HK-2 (cell line): ENCODE results near the gene ISG20L2.

ENCODE experiments used
- DNase-seq: peaks from one replicate; pipeline ENCODE4 v3.0.0-alpha.2; 2018; ENCODE audit not compliant: unreplicated experiment

The ISG20L2 gene

GRCh38 chr1:156752843-156753482, 24.4 kb upstream of the ISG20L2 start:
- no peak for DNase-seq

- DNase-seq: peak; percentile 98
These were observed 23.4 kb upstream of the ISG20L2 start for GRCh38 chr1:156751757-156752481.

GRCh38 chr1:156751451-156751756, 22.8 kb upstream of the ISG20L2 start, which contains the start of gene HDGF:
Gene HDGF, minus strand, starts transcription at chr1:156751675. Its CDS starts 246 bp downstream, at chr1:156751429.
- DNase-seq: no peak

GRCh38 chr1:156750711-156751450, 22.3 kb upstream of the ISG20L2 start:
- DNase-seq: peak; percentile 44

- peak; percentile 48 for DNase-seq
These were observed 21.7 kb upstream of the ISG20L2 start for GRCh38 chr1:156750191-156750672.

- peak; percentile 35 for DNase-seq
These were observed 21.0 kb upstream of the ISG20L2 start for GRCh38 chr1:156749419-156750118.

GRCh38 chr1:156748670-156749418, 20.3 kb upstream of the ISG20L2 start:
- DNase-seq: peak; percentile 76

GRCh38 chr1:156747742-156748669, 19.4 kb upstream of the ISG20L2 start:
- DNase-seq: peak; percentile 24

GRCh38 chr1:156746728-156747631, 18.4 kb upstream of the ISG20L2 start:
- peak; percentile 97 for DNase-seq

GRCh38 chr1:156746406-156746727, 17.8 kb upstream of the ISG20L2 start:
- DNase-seq: no peak

GRCh38 chr1:156745881-156746280, 17.3 kb upstream of the ISG20L2 start:
- DNase-seq: no peak

- no peak for DNase-seq
These were observed 16.3 kb upstream of the ISG20L2 start for GRCh38 chr1:156744786-156745419.

- no peak for DNase-seq
These were observed 15.8 kb upstream of the ISG20L2 start for GRCh38 chr1:156744344-156744743.

- no peak for DNase-seq
These were observed 15.1 kb upstream of the ISG20L2 start for GRCh38 chr1:156743367-156744302.

GRCh38 chr1:156742801-156743200, 14.2 kb upstream of the ISG20L2 start:
- no peak for DNase-seq

- DNase-seq: no peak
These were observed 13.5 kb upstream of the ISG20L2 start for GRCh38 chr1:156742017-156742416.

- DNase-seq: no peak
These were observed 13.0 kb upstream of the ISG20L2 start for GRCh38 chr1:156741481-156741983.
